ENCODE measurements around the gene ESPN. TPM values are rescaled to one million over a fixed set of nuclear protein-coding genes. Genes with fewer than 3 reads are reported as not detected.

Gene ESPN
- total and polyA plus RNA-seq, 2 of the 4 experiments (the other 2 are of a cell fraction): under 0.01 to 0.02 TPM

- Histone ChIP-seq H3K4me2 (ENCODE audit: low read depth, low read length) (no peak overlapping the region), H3K18ac (ENCODE audit: low read depth, low read length) (no peak overlapping the region), H2AFZ (replicated peaks; ENCODE audit: low read length, poor library complexity) (peak overlapping the region; percentile 49), H3K4me1 (ENCODE audit: control insufficient read depth, insufficient read depth, low read length) (peaks cover 2% of the 10 kb centered on the region), H3K23ac (ENCODE audit: low read depth, low read length) (no peak overlapping the region), H3K9me3 (ENCODE audit: control insufficient read depth, insufficient read depth, low read length) (no peaks in the 10 kb centered on the region), H2BK5ac (ENCODE audit: low read depth, low read length, poor library complexity, severe bottlenecking) (no peak overlapping the region), H3K9ac (ENCODE audit: low read depth, low read length) (no peak overlapping the region), H4K20me1 (ENCODE audit: insufficient read depth, low read length) (no peaks in the 10 kb centered on the region; the same call in 1 of the 2 replicates), H4K91ac (ENCODE audit: insufficient read depth, low read depth, low read length) (no peak overlapping the region), H3K9me1 (ENCODE audit: insufficient read depth, low read length) (peaks cover 3% of the 10 kb centered on the region; the same call in 1 of the 2 replicates), H2BK15ac (ENCODE audit: low read depth, low read length) (no peak overlapping the region), H4K8ac (ENCODE audit: low read depth in 2 of 2, low read length in 2 of 2) (no peak overlapping the region), H3K36me3 (ENCODE audit: control insufficient read depth, insufficient read depth, low read length) (no peaks in the 10 kb centered on the region), H3K27me3 (ENCODE audit: control insufficient read depth, insufficient read depth, low read length) (peaks cover 34% of the 10 kb centered on the region), H2AK5ac (ENCODE audit: low read depth, low read length) (no peak overlapping the region; the same call in 1 of the 2 replicates), H2AK9ac (replicated peaks; ENCODE audit: low read depth, low read length, poor library complexity) (no peak overlapping the region), H3K56ac (ENCODE audit: extremely low read depth, insufficient read depth, low read length) (no peak overlapping the region), H3K4me3 (ENCODE audit: insufficient read depth, low read depth, low read length) (no peak overlapping the region), H3K14ac (replicated peaks; ENCODE audit: low read depth, low read length) (no peak overlapping the region), H4K5ac (ENCODE audit: low read depth, low read length) (no peak overlapping the region), H3K4ac (ENCODE audit: low read depth, low read length) (no peak overlapping the region), H2BK120ac (ENCODE audit: low read depth, low read length) (no peak overlapping the region), H3K79me1 (ENCODE audit: low read depth in 1 of 2, low read length in 2 of 2) (no peaks in the 10 kb centered on the region), H3K27ac (ENCODE audit: insufficient read depth, low read length) (no peak overlapping the region), H2BK20ac (ENCODE audit: low read depth, low read length) (no peak overlapping the region)
- BruUV-seq (replicated peaks): no TSS peak
- TF ChIP-seq POLR2A (IDR thresholded peaks at IDR 0.05; ENCODE audit: low read depth, low read length) (no peak), MXI1 (IDR thresholded peaks at IDR 0.05; ENCODE audit: borderline replicate concordance, low read depth, low read length) (no peak), RFX5 (IDR thresholded peaks at IDR 0.05; ENCODE audit: low read depth, low read length) (no peak), USF2 (IDR thresholded peaks at IDR 0.05; ENCODE audit: low read depth, low read length) (no peak), RAD21 (IDR thresholded peaks at IDR 0.05; ENCODE audit: low read length) (no peak), NFE2L2 (IDR thresholded peaks at IDR 0.05; ENCODE audit: low read depth, low read length) (no peak), RCOR1 (IDR thresholded peaks at IDR 0.05; ENCODE audit: insufficient replicate concordance, low read length) (no peak), MAFK (IDR thresholded peaks at IDR 0.05; ENCODE audit: low read depth, low read length) (no peak), MAZ (IDR thresholded peaks at IDR 0.05; ENCODE audit: borderline replicate concordance, low read depth, low read length) (no peak), CHD1 (IDR thresholded peaks at IDR 0.05; ENCODE audit: low read depth, low read length) (no peak)
- DNase-seq (no peak), ATAC-seq (ENCODE audit: low read depth) (peak; percentile 36)
- in situ Hi-C loops (cut with MboI; ENCODE audit: low sequenced_read_pairs) (no loop called here), intact Hi-C loops (cut with micrococcal nuclease) (loop anchor here (2.0 kb wide), 1 partner anchor 54 kb away; no protein-coding TSS in a partner anchor), dilution Hi-C loops (cut with HindIII; ENCODE audit: low sequenced_read_pairs, unreplicated experiment) (no loop called here)
- WGBS, 2 experiments (ENCODE audit: extremely low coverage in 2 of 2, insufficient read length in 1 of 2): 100% methylated on average over 1 of the region's 6 CpGs; no CpG with 5 or more reads in 1 of the 2 experiments
- POLR2A ChIA-PET (ENCODE audit: unreplicated experiment): no interaction called here
- CTCF ChIA-PET: interaction anchor here (1.1 kb wide), 1 partner anchor 8 kb away, joined by 3 read pairs; no protein-coding TSS in a partner anchor
Observed at GRCh38 chr1:6412896-6413295, 11.7 kb upstream of the ESPN start.
